Activated CD4-positive, alpha-beta T cell treated with anti-CD3 and anti-CD28 coated beads, Interleukin-2, amount 50 U/mL, for 16 hours (primary cell): Measurements from ENCODE around the gene LRRC75A.
"Not testable (repeated sequence)": the region's sequence is repeated elsewhere in the genome, so short reads cannot be mapped to it uniquely, and the experiment has no call there.

Experiments
- DNase-seq: peaks from one replicate; pipeline ENCODE4 v3.0.0-alpha.2; 2020

The LRRC75A gene

GRCh38 chr17:16395887-16396286 is 96.1 kb downstream of the LRRC75A start:
- DNase-seq = not testable (repeated sequence)

- not testable (repeated sequence) for DNase-seq
Measured at GRCh38 chr17:16392491-16392890, 99.5 kb downstream of the LRRC75A start.
